HuH-7.5 (cell line): ENCODE data around the gene XYLT1.
"Not testable (repeated sequence)": the region's sequence is repeated elsewhere in the genome, so short reads cannot be mapped to it uniquely, and the experiment has no call there.

Source experiments
- DNase-seq: peaks from one replicate; pipeline ENCODE4 v3.0.0; 2011; ENCODE audit warnings: low spot score

The XYLT1 gene

GRCh38 chr16:17491140-17491662 is 20.4 kb upstream of the XYLT1 start:
- DNase-seq = no peak

GRCh38 chr16:17488506-17488905 is 17.7 kb upstream of the XYLT1 start:
- no peak for DNase-seq

- DNase-seq = no peak
Measured at GRCh38 chr16:17483351-17483750, 12.6 kb upstream of the XYLT1 start.

DNA sequence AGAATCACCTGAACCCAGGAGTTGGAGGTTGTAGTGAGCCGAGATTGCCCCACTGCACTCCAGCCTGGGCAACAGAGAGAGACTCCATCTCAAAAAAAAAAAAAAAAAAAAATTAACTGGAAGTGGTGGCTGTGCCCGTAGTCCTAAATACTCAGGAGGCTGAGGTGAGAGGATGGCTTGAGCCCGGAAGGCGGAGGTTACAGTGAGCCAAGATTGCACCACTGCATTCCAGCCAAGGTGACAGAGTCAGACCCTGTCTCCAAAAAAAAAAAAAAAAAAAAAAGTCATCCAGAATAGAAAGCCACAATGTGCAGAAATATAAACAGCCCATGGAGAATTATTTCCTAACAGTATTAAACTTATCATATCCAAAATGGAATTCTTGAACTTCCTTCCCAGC is 11.6 kb upstream of the XYLT1 start:
- DNase-seq = not testable (repeated sequence)

- DNase-seq = no peak
Measured at GRCh38 chr16:17481736-17482135, 11.0 kb upstream of the XYLT1 start.

DNA sequence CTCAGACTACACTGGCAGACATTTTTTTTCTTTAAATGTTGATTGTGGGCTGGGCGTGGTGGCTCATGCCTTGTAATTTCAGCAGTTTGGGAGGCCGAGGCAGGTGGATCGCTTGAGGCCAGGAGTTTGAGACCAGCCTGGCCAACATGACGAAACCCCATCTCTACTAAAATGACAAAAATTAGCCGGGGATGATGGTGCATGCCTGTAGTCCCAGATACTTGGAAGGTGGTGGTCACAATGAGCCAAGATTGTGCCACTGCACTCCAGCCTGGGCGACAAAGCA is 6.4 kb upstream of the XYLT1 start:
- not testable (repeated sequence) for DNase-seq

- DNase-seq = peak; percentile 38
Measured at GRCh38 chr16:17476414-17477259, 5.9 kb upstream of the XYLT1 start.

- DNase-seq = no peak
Measured at GRCh38 chr16:17475104-17475503, 4.3 kb upstream of the XYLT1 start.

DNA sequence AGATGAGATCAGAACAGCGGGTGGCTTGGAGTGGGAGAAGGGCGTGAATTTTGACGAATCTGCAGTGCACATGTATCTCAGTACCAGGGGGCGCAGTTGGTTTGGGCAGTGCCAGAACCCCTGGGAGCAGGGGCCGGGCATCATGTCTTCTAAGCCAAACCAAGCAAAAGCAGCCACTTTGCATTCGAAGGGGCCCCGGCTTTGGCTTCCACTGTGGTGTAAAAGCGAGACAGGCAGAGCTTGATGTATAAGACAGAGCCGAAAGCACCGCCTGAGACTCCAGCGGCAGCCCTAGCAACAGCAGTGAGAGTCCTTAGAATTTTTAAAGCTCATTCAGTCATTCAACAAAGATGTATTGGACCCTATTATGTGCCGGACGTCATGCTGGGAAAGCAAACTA is 3.8 kb upstream of the XYLT1 start:
- no peak for DNase-seq

DNA sequence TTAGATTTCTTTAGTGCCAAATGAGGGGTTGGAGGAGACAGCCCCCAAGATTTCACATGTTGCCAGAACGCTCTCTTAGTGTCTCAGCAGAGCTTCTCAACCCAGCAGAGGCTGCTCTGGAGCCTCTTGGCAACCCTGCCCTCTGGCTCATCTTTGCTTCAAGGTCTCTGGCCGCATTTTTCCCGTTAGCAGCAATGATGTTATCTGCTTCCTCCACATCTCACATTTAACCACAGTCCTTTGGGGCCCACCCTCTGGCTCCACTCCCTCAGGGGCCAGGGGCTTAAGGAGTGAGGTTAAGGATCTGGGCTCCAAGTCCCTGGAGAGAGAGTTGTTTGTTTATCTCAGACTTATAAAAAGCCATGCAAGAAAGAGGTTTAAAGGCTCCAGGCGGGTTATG is 3.3 kb upstream of the XYLT1 start:
- DNase-seq = no peak

GRCh38 chr16:17471719-17472461 is 1.1 kb upstream of the XYLT1 start:
- DNase-seq = no peak

DNA sequence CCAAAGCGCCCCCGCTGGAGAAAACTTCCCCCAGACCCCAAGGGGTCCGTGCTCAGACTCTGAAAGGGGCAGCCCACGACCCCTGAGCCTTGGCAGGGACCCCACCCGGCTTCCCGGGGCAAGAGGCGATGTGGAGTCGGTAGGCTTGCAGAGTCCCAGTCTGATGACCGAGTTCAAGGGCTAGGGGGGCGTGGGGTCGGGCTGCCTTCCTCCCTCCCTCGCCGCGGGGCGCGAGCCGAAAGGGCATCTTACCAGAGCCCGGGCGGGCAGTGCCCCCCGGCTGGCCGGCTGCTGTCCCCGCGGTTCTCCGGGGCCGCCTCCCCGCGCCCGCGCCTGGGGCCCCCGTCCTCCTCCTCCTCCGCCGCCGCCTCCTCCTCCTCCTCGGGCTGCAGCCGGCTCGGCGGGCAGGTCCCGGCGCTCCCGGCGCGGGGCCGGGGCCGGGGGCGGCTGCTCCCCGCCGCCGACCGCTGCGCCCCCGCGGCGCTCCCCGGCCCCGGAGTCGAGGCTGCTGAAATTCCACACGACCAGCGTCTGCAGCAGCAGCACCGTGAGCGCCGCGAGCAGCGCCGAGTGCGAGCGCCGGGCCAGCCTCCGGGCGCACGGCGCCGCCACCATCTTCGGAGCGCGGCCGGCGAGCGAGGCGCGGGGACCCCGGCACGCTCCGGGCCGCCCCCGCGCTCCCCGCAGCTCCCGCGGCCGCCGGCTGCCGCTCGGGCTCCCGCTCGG is 415 bp downstream of the XYLT1 start:
- DNase-seq = no peak

DNA sequence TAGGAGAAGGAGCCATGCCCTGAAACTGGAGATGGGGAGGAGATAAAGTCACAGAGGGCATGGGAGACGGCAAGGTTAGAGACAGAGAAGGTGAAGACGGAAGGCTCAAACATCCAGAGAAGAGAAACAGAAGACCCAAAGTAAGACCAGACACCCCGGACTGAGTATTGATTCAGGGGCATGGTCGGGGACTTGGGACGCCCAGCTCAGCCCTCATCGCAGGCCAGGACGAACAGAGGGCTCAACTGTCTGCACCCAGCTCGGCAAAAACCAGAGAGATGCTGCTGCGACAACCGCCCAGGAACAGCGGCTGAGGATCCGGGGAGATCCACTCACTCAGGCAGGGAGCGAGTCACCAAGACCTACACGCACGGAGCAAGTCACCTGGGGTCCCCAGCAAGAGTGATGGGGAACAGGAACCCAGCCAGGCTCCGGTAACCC is 999 bp downstream of the XYLT1 start:
- no peak for DNase-seq

- DNase-seq = no peak
Measured at GRCh38 chr16:17469011-17469740, 1.6 kb downstream of the XYLT1 start.

GRCh38 chr16:17468611-17469010 is 2.1 kb downstream of the XYLT1 start:
- no peak for DNase-seq

- DNase-seq = no peak
Measured at GRCh38 chr16:17467923-17468540, 2.7 kb downstream of the XYLT1 start.

DNA sequence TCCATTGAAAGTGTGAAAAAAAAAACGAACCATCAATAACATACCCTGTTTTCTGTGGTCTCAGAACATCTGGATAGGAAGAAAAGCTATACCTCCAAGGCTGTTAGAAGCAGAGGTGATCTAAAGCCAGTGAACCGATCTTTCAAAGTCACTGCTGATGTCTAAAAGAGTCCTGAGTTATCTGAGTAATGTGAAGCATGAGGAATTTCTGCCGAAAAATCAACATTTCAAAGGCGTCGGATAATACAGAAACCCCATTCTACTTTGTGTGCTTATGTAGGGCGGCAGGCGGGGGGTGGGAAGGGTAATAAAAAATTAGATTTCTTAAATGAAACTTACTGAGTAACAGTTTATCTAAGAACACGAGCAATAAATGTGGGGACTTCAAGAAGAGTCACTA is 3.9 kb downstream of the XYLT1 start:
- DNase-seq = no peak

DNA sequence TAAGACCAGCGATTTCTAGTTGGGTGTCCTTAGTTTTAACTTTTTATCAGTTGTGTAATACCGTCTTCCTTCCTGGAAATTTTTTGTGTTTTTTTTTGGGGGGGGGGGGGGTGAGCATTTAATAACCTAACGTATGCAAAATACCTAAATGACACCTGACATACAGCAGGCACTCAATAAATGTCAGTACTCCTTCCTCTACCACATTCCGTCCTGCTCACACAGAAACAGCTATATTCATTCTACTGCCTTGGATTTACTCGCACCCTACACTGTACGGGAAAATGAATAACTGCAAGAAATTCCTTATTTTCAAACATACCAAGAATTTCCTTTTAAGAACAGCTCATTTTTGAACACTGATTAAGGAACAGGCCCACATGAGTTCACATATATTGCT is 5.3 kb downstream of the XYLT1 start:
- DNase-seq = no peak

GRCh38 chr16:17463335-17463734 is 7.4 kb downstream of the XYLT1 start:
- no peak for DNase-seq

DNA sequence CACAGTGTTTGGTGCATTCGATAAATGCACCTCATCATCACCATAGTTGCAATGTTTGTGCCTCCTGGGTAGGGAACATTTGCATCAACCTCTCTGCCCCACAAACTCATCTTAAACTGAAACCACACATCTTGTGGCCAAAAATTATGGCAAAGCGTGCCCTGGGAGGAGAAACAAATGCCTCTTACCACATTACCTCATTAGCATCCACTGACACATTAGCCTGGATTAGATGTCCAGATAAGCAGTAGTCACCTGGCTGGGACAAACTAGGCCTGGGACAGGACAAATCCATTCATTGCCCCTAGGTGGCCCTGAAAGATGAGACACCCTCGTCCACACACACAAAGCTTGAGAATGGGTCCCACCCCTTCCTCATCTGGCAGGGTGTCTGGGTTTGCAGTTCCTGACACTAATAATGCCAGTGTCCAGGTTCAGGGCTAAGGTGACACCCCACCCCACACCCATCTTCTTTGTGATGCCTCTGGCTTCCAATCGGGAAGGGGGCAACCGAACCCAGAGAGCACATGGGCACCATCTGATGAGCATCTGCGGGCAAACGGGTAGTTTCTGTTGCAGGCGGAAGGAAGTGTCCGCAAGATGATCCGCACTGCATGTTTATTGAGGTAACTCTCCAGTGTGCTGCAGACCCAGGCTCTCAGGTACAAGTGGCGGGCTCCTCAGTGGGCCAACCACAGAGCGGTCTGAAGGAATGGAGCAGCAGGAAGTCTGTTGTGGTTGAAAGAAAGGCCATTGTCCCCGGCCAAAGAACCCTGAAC is 8.6 kb downstream of the XYLT1 start:
- DNase-seq = no peak

GRCh38 chr16:17460890-17461289 is 9.9 kb downstream of the XYLT1 start:
- DNase-seq = no peak
